ENCODE measurements around the gene LRRC8E.
"Not testable (repeated sequence)": the region's sequence is repeated elsewhere in the genome, so short reads cannot be mapped to it uniquely, and the experiment has no call there.

DNA sequence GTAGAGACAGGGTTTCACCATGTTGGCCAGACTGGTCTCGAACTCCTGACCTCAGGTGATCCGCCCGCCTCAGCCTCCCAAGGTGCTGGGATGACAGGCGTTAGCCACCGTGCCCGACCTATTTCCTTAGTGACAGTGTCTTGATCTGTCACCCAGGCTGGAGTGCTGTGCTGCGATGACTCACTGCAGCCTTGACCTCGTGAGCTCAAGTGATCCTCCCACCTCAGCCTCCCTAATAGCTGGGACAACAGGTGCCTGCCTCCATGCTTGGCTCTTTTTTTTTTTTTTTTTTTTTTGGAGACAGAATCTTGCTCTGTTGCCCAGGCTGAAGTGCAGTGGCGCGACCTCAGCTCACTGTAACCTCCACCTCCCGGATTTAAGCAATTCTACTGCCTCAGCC lies 41.7 kb downstream of the LRRC8E start:
- TF ChIP-seq POLR2A (IDR thresholded peaks at IDR 0.05; ENCODE audit: low read length); GATA1 (IDR thresholded peaks at IDR 0.05; ENCODE audit: low read depth, low read length): not testable (repeated sequence)

Measured in erythroblast (primary cell).